ENCODE data around the gene SLC25A6. TPM values are rescaled to one million over a fixed set of nuclear protein-coding genes. Genes with fewer than 3 reads are reported as not detected.

SLC25A6 gene
- total RNA-seq (408 and 410 TPM in 2 replicates), polyA plus RNA-seq (1,153 and 1,173 TPM in 2 replicates), polyA minus RNA-seq (294 and 408 TPM in 2 replicates), Bru-seq, nascent RNA (percentile 92 among the genes with signal in this experiment), BruChase-seq, experiment 1, labeled RNA remaining after a 6-hour chase (percentile 98 among the genes with signal in this experiment), BruChase-seq, experiment 2, labeled RNA remaining after a 2-hour chase (percentile 93 among the genes with signal in this experiment)
- polyA plus RNA-seq (2011; cell fraction: cytosol; rRNA removed), result 750 and 882 TPM in 2 replicates
- polyA plus RNA-seq (2011; cell fraction: nucleus; rRNA removed), result 186 and 193 TPM in 2 replicates
- 418 and 830 TPM in 2 replicates for polyA plus RNA-seq (2012)
- polyA minus RNA-seq (2011; cell fraction: cytosol; rRNA and poly(A)+ RNA removed), result 544 TPM
- 80.8 and 159 TPM in 2 replicates for polyA minus RNA-seq (2011; cell fraction: nucleus; rRNA and poly(A)+ RNA removed)
- long read RNA-seq, transcript SLC25A6-201 (4 exons, 2,062 nt), result major isoform, 980 of 3,081 reads
- long read RNA-seq, partial matches to known transcripts, result 35 of 3,081 reads
- long read RNA-seq, other reads (novel, unspliced or antisense), result 2,066 of 3,081 reads

DNA sequence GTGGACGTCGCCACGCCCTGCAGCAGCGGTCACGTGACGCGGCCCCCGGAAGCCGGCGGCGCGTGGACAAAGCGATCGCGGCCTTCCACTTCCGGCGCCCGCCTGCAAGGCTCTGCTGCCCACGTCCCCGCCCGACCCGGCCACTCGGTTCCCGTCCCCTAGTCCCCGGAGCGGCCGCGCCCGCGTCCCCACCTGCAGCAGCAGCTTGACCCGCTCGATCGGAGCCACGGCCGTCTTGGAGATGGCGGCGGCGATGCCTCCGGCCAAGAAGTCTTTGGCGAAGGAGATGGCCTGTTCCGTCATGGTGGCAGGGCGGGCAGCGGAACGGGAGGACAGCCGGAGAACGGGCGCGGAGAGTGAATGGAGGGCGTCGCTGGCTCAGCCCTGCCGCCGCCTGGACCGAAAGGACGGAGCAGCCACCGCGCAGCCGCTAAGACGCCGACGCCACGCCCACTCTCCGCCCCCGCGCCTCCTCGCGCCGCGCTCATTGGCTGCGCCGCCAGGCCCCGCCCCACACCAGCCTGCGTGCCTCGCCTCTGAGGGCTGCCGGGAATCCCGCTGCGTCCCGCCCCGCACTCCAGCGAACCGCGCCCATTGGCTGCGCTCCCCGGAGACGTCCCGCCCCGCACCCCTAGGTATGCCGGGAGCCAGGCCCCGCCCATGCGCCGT lies at the start of gene SLC25A6:
Gene SLC25A6, minus strand, starts transcription at position 407 of the 669 bp plus-strand sequence. Its CDS starts 104 bp downstream, at position 303.
- Histone ChIP-seq H4K20me1 (replicated peaks; ENCODE audit: control insufficient read depth, extremely low read depth, insufficient read depth, low read length) (peaks cover 3% of the 10 kb centered on the region), H3K27ac (ENCODE audit: insufficient read depth, low read depth, low read length) (peak within 1 kb of the TSS; percentile 73), H3K4me1 (ENCODE audit: control insufficient read depth, extremely low read depth, insufficient read depth, low read length) (peaks cover 15% of the 10 kb centered on the region), H3K79me2 (ENCODE audit: control insufficient read depth, insufficient read depth, low read length) (peaks cover 51% of the 10 kb centered on the region), H3K9me3 (replicated peaks; ENCODE audit: control insufficient read depth, insufficient read depth, low read length) (no peaks in the 10 kb centered on the region), H3K9me1 (replicated peaks; ENCODE audit: control insufficient read depth, extremely low read depth, insufficient read depth, low read length) (no peaks in the 10 kb centered on the region), H3K4me3 (replicated peaks in 1 of 3; ENCODE audit: insufficient read depth in 1 of 3, low read depth in 1 of 3, low read length in 3 of 3) (peak within 1 kb of the TSS; percentile 66 to 100 (median 89)), H3K4me2 (ENCODE audit: insufficient read depth, low read length) (peak within 1 kb of the TSS; percentile 88), H2AFZ (ENCODE audit: low read depth, low read length) (peak within 1 kb of the TSS; percentile 69), H3K27me3 (ENCODE audit: control insufficient read depth in 2 of 2, insufficient read depth in 2 of 2, low read length in 2 of 2) (no peaks in the 10 kb centered on the region), H3K36me3 (ENCODE audit: control insufficient read depth in 2 of 2, extremely low read depth in 1 of 2, insufficient read depth in 2 of 2, low read length in 2 of 2) (peaks cover 13 to 34% of the 10 kb centered on the region in 2 experiments), H3K9ac (replicated peaks; ENCODE audit: extremely low read depth, insufficient read depth, low read length) (peak within 1 kb of the TSS; percentile 89)
- DNase-seq (ENCODE audit: low read depth, low spot score) (peak; percentile 99), FAIRE-seq (peak; percentile 96)
- dilution Hi-C loops (cut with MboI; ENCODE audit: extremely low pct_ligation_motif_present, low sequenced_read_pairs) (no loop called here), intact Hi-C loops (cut with micrococcal nuclease) (loop anchor here (1.0 to 5.0 kb wide), 7 partner anchors 35 to 1073 kb away; partner anchors contain the start of gene AKAP17A)
- TF ChIP-seq EZH2 (IDR thresholded peaks at IDR 0.05; ENCODE audit: borderline replicate concordance, low read depth, low read length, severe bottlenecking) (no peak), JUN (IDR thresholded peaks at IDR 0.05; ENCODE audit: borderline replicate concordance, insufficient read depth, insufficient read length, low read depth) (no peak), POLR2AphosphoS5 (IDR thresholded peaks at IDR 0.05; ENCODE audit: insufficient read depth, low read depth, low read length) (peak; percentile 76), FOS (IDR thresholded peaks at IDR 0.05; ENCODE audit: borderline replicate concordance, insufficient read depth, low read length) (no peak), GATA2 (IDR thresholded peaks at IDR 0.05; ENCODE audit: insufficient read depth, insufficient read length, low read depth, low read length) (no peak), MAX (IDR thresholded peaks at IDR 0.05; ENCODE audit: insufficient read depth, insufficient read length) (peak; percentile 91), POLR2A (IDR thresholded peaks at IDR 0.05; ENCODE audit: low read depth, low read length) (peak; percentile 72), MYC (IDR thresholded peaks at IDR 0.05; ENCODE audit: low read depth, low read length) (peak; percentile 80), CTCF (IDR thresholded peaks at IDR 0.05; ENCODE audit: extremely low read depth in 1 of 2, insufficient read depth in 1 of 2, low read depth in 1 of 2, low read length in 2 of 2) (peak in 1 of 2 donors; percentile 14)
- CTCF ChIA-PET, result no interaction called here
- POLR2A ChIA-PET, result no interaction called here
- BruUV-seq (replicated peaks), result TSS peak; percentile 33

Measured in endothelial cell of umbilical vein (primary cell).